HL-60 (cell line): Measurements from ENCODE around the gene DNAAF8.

Source experiments
- CTCF ChIP-seq: IDR thresholded peaks from one replicate; pipeline ENCODE4 v1.5.1; 2011; ENCODE audit warnings: low read length, control low read depth, inconsistent platforms; ENCODE audit not compliant: insufficient read depth
- REST ChIP-seq: IDR thresholded peaks from 2 replicates; pipeline ENCODE4 v1.6.1; 2012; ENCODE audit warnings: low read depth; ENCODE audit not compliant: insufficient replicate concordance
- SPI1 ChIP-seq: IDR thresholded peaks from 2 replicates; pipeline ENCODE4 v1.6.1; 2012; ENCODE audit warnings: low read depth, mild to moderate bottlenecking, borderline replicate concordance

- no peak for TF ChIP-seq CTCF
- no peak for TF ChIP-seq SPI1
- no peak for TF ChIP-seq REST
Measured at GRCh38 chr16:4795181-4795827, 61.0 kb downstream of the DNAAF8 start, which contains the start of gene SMIM22.
